HepG2 (cell line): ENCODE measurements around the gene ADRA1B. TPM values are rescaled to one million over a fixed set of nuclear protein-coding genes. Genes with fewer than 3 reads are reported as not detected.
"Not testable (repeated sequence)": the region's sequence is repeated elsewhere in the genome, so short reads cannot be mapped to it uniquely, and the experiment has no call there.

ENCODE experiments used
- ATAC-seq: fragments of 200-7000 bp; cut with Tn5 transposase; 3 replicates; pipeline ENCODE4 v1.9.1; 2020; ENCODE audit warnings: mild to moderate bottlenecking, moderate library complexity
- BruUV-seq: library from RNA; stranded (reverse); fragments of 400-500 nt; replicated peaks from 2 replicates; lab custom pipeline; 2021; lab: Mats Ljungman, UMichigan
- CTCF ChIA-PET: fragments of 300-600 bp; formaldehyde crosslinking; extraction: SDS; loops from one replicate; lab custom pipeline; 2021; ENCODE audit warnings: low total read pairs, inconsistent platforms, low intra/inter-chr PET ratio; lab: Yijun Ruan, JAX
- POLR2A ChIA-PET: fragments of 350-600 bp; sonication (Branson Sonifier 250); formaldehyde crosslinking; loops from one replicate; lab custom pipeline; 2020; ENCODE audit warnings: antibody characterized with exemption, inconsistent platforms; lab: Yijun Ruan, JAX
- DNase-seq: peaks from one replicate; pipeline ENCODE4 v3.0.0-alpha.2; 2015; ENCODE audit warnings: low spot score
- FAIRE-seq: peaks from 3 replicates; lab custom pipeline; 2011; peaks lifted over from hg19 to GRCh38; lab: Jason Lieb, UNC
- H2AFZ ChIP-seq: one replicate; pipeline ENCODE4 v1.6.1; 2011; ENCODE audit warnings: low read length, inconsistent platforms
- H3K27ac ChIP-seq: fragments of 300-600 bp; 3 replicates; pipeline ENCODE4 v1.8.0; 2011; ENCODE audit warnings: mixed run types, mild to moderate bottlenecking, mixed read lengths, low read length, inconsistent platforms; ENCODE audit not compliant: insufficient read depth; ENCODE audit errors: extremely low read length
- H3K27me3 ChIP-seq, 2 experiments: fragments of 200-600 bp in 1 of 2; 2 replicates in 1 of 2; 3 replicates in 1 of 2; pipeline versions ENCODE4 v1.6.0 to v1.8.0; 2011; ENCODE audit warnings: low read length in 2 of 2, mild to moderate bottlenecking in 2 of 2, moderate library complexity in 2 of 2, inconsistent platforms in 1 of 2; ENCODE audit not compliant: insufficient read depth in 2 of 2, control insufficient read depth in 1 of 2
- H3K36me3 ChIP-seq, 2 experiments: fragments of 200-600 bp in 1 of 2; replicated peaks in 1 of 2; 2 replicates in 1 of 2; 3 replicates in 1 of 2; pipeline versions ENCODE4 v1.5.1 to v1.8.0; 2011; ENCODE audit warnings: low read length in 2 of 2, inconsistent platforms in 1 of 2; ENCODE audit not compliant: insufficient read depth in 2 of 2, control insufficient read depth in 1 of 2
- H3K4me1 ChIP-seq: 2 replicates; pipeline ENCODE4 v1.5.1; 2012; ENCODE audit warnings: low read length, inconsistent platforms; ENCODE audit not compliant: insufficient read depth
- H3K4me2 ChIP-seq: 2 replicates; pipeline ENCODE4 v1.6.0; 2011; ENCODE audit warnings: low read depth, low read length, inconsistent platforms
- H3K4me3 ChIP-seq, 3 experiments: fragments of 200-600 bp in 1 of 3; sonication (generic), shearing (Covaris generic) in 1 of 3; replicated peaks in 1 of 3; 2 replicates each; pipeline ENCODE4 v1.5.1; 2011 to 2016; ENCODE audit warnings: low read length in 3 of 3, inconsistent platforms in 2 of 3, low read depth in 2 of 3, mild to moderate bottlenecking in 2 of 3, control low read depth in 1 of 3, mixed read lengths in 1 of 3; ENCODE audit not compliant: insufficient read depth in 1 of 3
- H3K79me2 ChIP-seq: one replicate; pipeline ENCODE4 v1.6.1; 2011; ENCODE audit warnings: low read length, inconsistent platforms; ENCODE audit not compliant: insufficient read depth
- H3K9ac ChIP-seq: 2 replicates; pipeline ENCODE4 v1.6.0; 2011; ENCODE audit warnings: mild to moderate bottlenecking, low read depth, low read length, inconsistent platforms; ENCODE audit not compliant: insufficient read depth
- H3K9me3 ChIP-seq: 2 replicates; pipeline ENCODE4 v1.5.1; 2012; ENCODE audit warnings: mild to moderate bottlenecking, low read length
- H4K20me1 ChIP-seq: 2 replicates; pipeline ENCODE4 v1.6.0; 2011; ENCODE audit warnings: inconsistent platforms, mild to moderate bottlenecking, low read length, moderate library complexity; ENCODE audit not compliant: insufficient read depth
- CCAR2 ChIP-seq: fragments of 200-400 bp; formaldehyde crosslinking; optimal IDR thresholded peaks from 2 replicates; pipeline ENCODE3; 2018; ENCODE audit warnings: low read depth, mild to moderate bottlenecking, low read length, moderate library complexity
- RFX3 ChIP-seq: IDR thresholded peaks from 2 replicates; pipeline ENCODE4 v1.6.1; 2016; ENCODE audit warnings: missing biosample characterization, missing genetic modification reagents
- YEATS4 ChIP-seq: sonication (generic); formaldehyde crosslinking; IDR thresholded peaks from 2 replicates; pipeline ENCODE4 v1.4.0; 2020; ENCODE audit warnings: missing genetic modification reagents, borderline replicate concordance
- WGBS: methylation state at CpG from one replicate; pipeline ENCODE4 v1.1.6; 2017; ENCODE audit warnings: low lambda C conversion rate; 5-methylcytosine and 5-hydroxymethylcytosine counted together
- in situ Hi-C: cut with HindIII; loops from 2 replicates; pipeline ENCODE4 v1.10.0; 2017; ENCODE audit warnings: low pct_unique_long_range_greater_than_20kb; ENCODE audit not compliant: extremely low pct_ligation_motif_present
- intact Hi-C: fragments of 100-400 bp; cut with micrococcal nuclease; formaldehyde crosslinking; loops from one replicate; pipeline ENCODE4 v1.10.0; 2022; ENCODE audit not compliant: unreplicated experiment
- polyA plus RNA-seq, 8 experiments: library from polyadenylated mRNA; depleted of rRNA in 3 of 8; stranded (reverse) in 7 of 8; unstranded in 1 of 8; fragments of >200 nt; fragmentation: Illumina TruSeq in 4 of 8; extraction: Trizol in 4 of 8; gene quantifications; 2 replicates each; pipeline versions ENCODE4 v1.2.1 to v1.2.3, GENCODE V29; 2011 to 2016; ENCODE audit warnings: low read depth in 4 of 8, missing spikeins in 1 of 8, mixed read lengths in 1 of 8; ENCODE audit not compliant: insufficient read depth in 1 of 8
- total RNA-seq, 5 experiments: library from RNA; depleted of rRNA; stranded (reverse); fragments of >200 nt; fragmentation: Illumina TruSeq; extraction: Trizol; gene quantifications; 2 replicates each; pipeline ENCODE4 v1.2.3, GENCODE V29; 2016; ENCODE audit warnings: low read depth in 1 of 5
- TF ChIP-seq, protein P1 (sequence below): sonication (generic); formaldehyde crosslinking; IDR thresholded peaks from 2 replicates; pipeline ENCODE4 v1.4.0; 2020; ENCODE audit warnings: mild to moderate bottlenecking, missing genetic modification reagents

ADRA1B gene
- total and polyA plus RNA-seq, 2 of the 13 experiments (the other 11 are each of a cell fraction or from before 2014, with no cell fraction given): not detected

DNA sequence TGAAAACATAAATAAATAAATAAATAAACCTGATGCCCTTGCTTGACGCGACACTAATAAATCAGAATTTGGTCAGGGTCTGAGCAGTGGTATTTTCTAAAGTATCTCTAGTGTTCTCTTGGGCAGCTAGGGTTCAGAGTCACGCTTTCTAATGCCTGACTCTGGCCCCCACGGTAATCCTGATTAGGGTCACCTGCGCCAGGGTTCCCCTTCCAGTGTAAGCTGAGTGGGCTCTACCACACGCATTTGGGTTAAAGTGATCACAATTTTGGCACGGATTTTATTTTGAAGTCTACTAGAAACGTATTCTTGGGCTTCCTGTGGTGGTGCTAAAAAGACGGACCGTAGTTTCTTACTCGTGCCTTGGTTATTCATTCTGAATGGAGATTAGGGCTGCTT lies 93.3 kb downstream of the ADRA1B start:
- DNase-seq: no peak
- peak overlapping the region; percentile 88 for H3K9ac ChIP-seq
- in situ Hi-C loops (no loop called here), intact Hi-C loops (loop anchor here (1.0 kb wide), 1 partner anchor 110 kb away; the partner anchor contains the start of gene PWWP2A)
- POLR2A ChIA-PET: interaction anchor here (0.9 to 1.0 kb wide), 4 partner anchors 12 to 109 kb away, joined by 3 to 4 read pairs (median 4); partner anchors contain the start of gene PWWP2A
- CTCF ChIA-PET: no interaction called here
- BruUV-seq: no TSS peak
- H3K79me2 ChIP-seq: peaks cover 23% of the 10 kb centered on the region
- TF ChIP-seq RFX3 (no peak), YEATS4 (CRISPR knock-in tag) (peak; percentile 14; the same call in 1 of the 2 replicates), CCAR2 (no peak)
- peak overlapping the region; percentile 70 for H3K27ac ChIP-seq
- no peaks in the 10 kb centered on the region for H4K20me1 ChIP-seq
- H3K4me2 ChIP-seq: peak overlapping the region; percentile 90
- no peaks in the 10 kb centered on the region; a peak in 1 of 5 replicates for H3K27me3 ChIP-seq
- no peaks in the 10 kb centered on the region for H3K9me3 ChIP-seq
- no peak overlapping the region for H2AFZ ChIP-seq
- peaks cover 0 to 6% of the 10 kb centered on the region in 2 experiments; a peak in 3 of 5 replicates for H3K36me3 ChIP-seq
- FAIRE-seq: no peak
- peak overlapping the region; percentile 65 to 84 (median 81) for H3K4me3 ChIP-seq
- H3K4me1 ChIP-seq: peaks cover 44% of the 10 kb centered on the region
- ATAC-seq: peak; percentile 69
- 2% methylated on average over 11 of the region's 11 CpGs for WGBS

DNA sequence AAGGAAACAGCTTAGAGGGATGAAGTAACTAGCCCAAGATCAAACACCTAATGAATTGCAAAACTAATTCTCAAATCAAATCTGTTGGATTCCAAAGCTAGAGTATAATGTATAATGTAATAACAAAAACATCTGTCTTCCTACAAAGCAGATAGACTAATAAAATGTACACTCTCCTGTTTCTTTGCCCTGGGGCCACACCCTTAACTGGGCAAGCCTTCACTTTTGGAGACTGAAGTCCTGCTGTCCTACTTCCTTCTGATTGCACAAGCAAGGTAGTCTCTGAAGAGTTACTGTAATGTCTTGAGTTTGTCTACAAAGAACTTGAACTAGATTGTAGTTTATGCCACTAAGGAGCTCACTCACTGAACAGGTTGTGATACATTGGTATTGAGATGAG lies 95.2 kb downstream of the ADRA1B start:
- BruUV-seq: no TSS peak
- in situ Hi-C loops: no loop called here
- no peak overlapping the region; a peak in 1 of 6 replicates for H3K4me3 ChIP-seq

DNA sequence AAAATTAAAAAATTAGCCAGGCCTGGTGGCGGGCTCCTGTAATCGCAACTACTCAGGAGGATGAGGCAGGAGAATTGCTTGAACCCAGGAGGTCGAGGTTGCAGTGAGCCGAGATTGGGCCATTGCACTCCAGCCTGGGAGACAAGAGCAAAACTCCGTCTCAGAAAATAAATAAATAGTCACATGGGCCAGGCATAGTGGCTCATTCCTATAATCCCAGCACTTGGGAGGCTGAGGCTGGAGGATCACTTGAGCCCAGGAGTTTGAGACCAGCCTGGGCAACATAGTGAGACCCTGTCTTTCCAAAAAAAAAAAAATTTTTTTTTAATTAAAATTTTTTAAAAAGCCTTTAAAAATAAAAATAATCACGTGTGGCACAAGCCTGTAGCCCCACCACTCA lies 97.9 kb downstream of the ADRA1B start:
- Histone ChIP-seq H3K79me2 (peaks cover 19% of the 10 kb centered on the region), H3K36me3 (peaks cover 2 to 20% of the 10 kb centered on the region in 2 experiments; a peak in 4 of 5 replicates), H3K4me1 (peaks cover 16% of the 10 kb centered on the region)
- H2AFZ ChIP-seq, DNase-seq, H3K27me3 ChIP-seq, H3K4me3 ChIP-seq, H3K4me2 ChIP-seq, FAIRE-seq, intact Hi-C loops, H3K9ac ChIP-seq, H3K9me3 ChIP-seq, in situ Hi-C loops, POLR2A ChIA-PET, BruUV-seq, H4K20me1 ChIP-seq, ATAC-seq, CTCF ChIA-PET, H3K27ac ChIP-seq: not testable (repeated sequence)
- WGBS: 96% methylated on average over 6 of the region's 6 CpGs

More for the DNA sequence above, 95.2 kb downstream of the ADRA1B start:
- Histone ChIP-seq H3K27ac (no peak overlapping the region), H3K9ac (no peak overlapping the region), H4K20me1 (no peaks in the 10 kb centered on the region), H3K27me3 (no peaks in the 10 kb centered on the region; a peak in 1 of 5 replicates), H2AFZ (no peak overlapping the region), H3K4me1 (peaks cover 38% of the 10 kb centered on the region), H3K9me3 (no peaks in the 10 kb centered on the region), H3K4me2 (no peak overlapping the region), H3K36me3 (peaks cover 2 to 17% of the 10 kb centered on the region in 2 experiments; a peak in 4 of 5 replicates), H3K79me2 (peaks cover 23% of the 10 kb centered on the region)
- FAIRE-seq: no peak
- no peak for ATAC-seq
- ChIA-PET CTCF (no interaction called here), POLR2A (no interaction called here)
- no peak for DNase-seq
- intact Hi-C loops: no loop called here
- TF ChIP-seq, protein P1, sequence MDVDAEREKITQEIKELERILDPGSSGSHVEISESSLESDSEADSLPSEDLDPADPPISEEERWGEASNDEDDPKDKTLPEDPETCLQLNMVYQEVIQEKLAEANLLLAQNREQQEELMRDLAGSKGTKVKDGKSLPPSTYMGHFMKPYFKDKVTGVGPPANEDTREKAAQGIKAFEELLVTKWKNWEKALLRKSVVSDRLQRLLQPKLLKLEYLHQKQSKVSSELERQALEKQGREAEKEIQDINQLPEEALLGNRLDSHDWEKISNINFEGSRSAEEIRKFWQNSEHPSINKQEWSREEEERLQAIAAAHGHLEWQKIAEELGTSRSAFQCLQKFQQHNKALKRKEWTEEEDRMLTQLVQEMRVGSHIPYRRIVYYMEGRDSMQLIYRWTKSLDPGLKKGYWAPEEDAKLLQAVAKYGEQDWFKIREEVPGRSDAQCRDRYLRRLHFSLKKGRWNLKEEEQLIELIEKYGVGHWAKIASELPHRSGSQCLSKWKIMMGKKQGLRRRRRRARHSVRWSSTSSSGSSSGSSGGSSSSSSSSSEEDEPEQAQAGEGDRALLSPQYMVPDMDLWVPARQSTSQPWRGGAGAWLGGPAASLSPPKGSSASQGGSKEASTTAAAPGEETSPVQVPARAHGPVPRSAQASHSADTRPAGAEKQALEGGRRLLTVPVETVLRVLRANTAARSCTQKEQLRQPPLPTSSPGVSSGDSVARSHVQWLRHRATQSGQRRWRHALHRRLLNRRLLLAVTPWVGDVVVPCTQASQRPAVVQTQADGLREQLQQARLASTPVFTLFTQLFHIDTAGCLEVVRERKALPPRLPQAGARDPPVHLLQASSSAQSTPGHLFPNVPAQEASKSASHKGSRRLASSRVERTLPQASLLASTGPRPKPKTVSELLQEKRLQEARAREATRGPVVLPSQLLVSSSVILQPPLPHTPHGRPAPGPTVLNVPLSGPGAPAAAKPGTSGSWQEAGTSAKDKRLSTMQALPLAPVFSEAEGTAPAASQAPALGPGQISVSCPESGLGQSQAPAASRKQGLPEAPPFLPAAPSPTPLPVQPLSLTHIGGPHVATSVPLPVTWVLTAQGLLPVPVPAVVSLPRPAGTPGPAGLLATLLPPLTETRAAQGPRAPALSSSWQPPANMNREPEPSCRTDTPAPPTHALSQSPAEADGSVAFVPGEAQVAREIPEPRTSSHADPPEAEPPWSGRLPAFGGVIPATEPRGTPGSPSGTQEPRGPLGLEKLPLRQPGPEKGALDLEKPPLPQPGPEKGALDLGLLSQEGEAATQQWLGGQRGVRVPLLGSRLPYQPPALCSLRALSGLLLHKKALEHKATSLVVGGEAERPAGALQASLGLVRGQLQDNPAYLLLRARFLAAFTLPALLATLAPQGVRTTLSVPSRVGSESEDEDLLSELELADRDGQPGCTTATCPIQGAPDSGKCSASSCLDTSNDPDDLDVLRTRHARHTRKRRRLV: no peak
- TF ChIP-seq, all 625 proteins: peak for 0
